H9 (cell line): ENCODE measurements around the gene MMRN2. TPM values are rescaled to one million over a fixed set of nuclear protein-coding genes. Genes with fewer than 3 reads are reported as not detected.

Experiments
- DNase-seq: peaks from one replicate; pipeline ENCODE4 v3.0.0-alpha.2; 2017
- H2AFZ ChIP-seq: one replicate; pipeline ENCODE4 v1.6.1; 2013; ENCODE audit warnings: mild to moderate bottlenecking, low read length, control low read depth, moderate library complexity
- H2AK5ac ChIP-seq: 2 replicates; pipeline ENCODE4 v1.6.1; 2013; ENCODE audit warnings: low read length, control low read depth, mixed read lengths; ENCODE audit not compliant: insufficient read length
- H2BK120ac ChIP-seq: one replicate; pipeline ENCODE4 v1.6.1; 2013; ENCODE audit warnings: low read depth, mild to moderate bottlenecking, low read length, control low read depth, inconsistent platforms; ENCODE audit not compliant: poor library complexity, severe bottlenecking
- H2BK12ac ChIP-seq: 2 replicates; pipeline ENCODE4 v1.6.1; 2013; ENCODE audit warnings: low read length, control low read depth, mixed read lengths, low read depth; ENCODE audit not compliant: insufficient read length
- H2BK15ac ChIP-seq: 2 replicates; pipeline ENCODE4 v1.6.1; 2013; ENCODE audit warnings: low read depth, low read length, control low read depth
- H2BK20ac ChIP-seq: one replicate; pipeline ENCODE4 v1.6.1; 2013; ENCODE audit warnings: low read depth, mild to moderate bottlenecking, low read length, control low read depth, inconsistent platforms; ENCODE audit not compliant: poor library complexity, severe bottlenecking
- H2BK5ac ChIP-seq: 2 replicates; pipeline ENCODE4 v1.6.1; 2013; ENCODE audit warnings: low read length, control low read depth, mixed read lengths; ENCODE audit not compliant: insufficient read length
- H3K14ac ChIP-seq: 2 replicates; pipeline ENCODE4 v1.6.1; 2013; ENCODE audit warnings: low read length, control low read depth; ENCODE audit not compliant: insufficient read depth
- H3K18ac ChIP-seq: 2 replicates; pipeline ENCODE4 v1.6.1; 2013; ENCODE audit warnings: low read depth, mild to moderate bottlenecking, mixed read lengths, low read length, control low read depth; ENCODE audit not compliant: insufficient read length
- H3K23ac ChIP-seq: 2 replicates; pipeline ENCODE4 v1.6.1; 2013; ENCODE audit warnings: low read length, control low read depth, mixed read lengths, low read depth; ENCODE audit not compliant: insufficient read length
- H3K23me2 ChIP-seq: 2 replicates; pipeline ENCODE4 v1.6.1; 2013; ENCODE audit warnings: low read depth, mild to moderate bottlenecking, mixed read lengths, low read length, control low read depth; ENCODE audit not compliant: insufficient read length, poor library complexity, severe bottlenecking
- H3K27ac ChIP-seq: 2 replicates; pipeline ENCODE4 v1.5.1; 2013; ENCODE audit warnings: low read length, control low read depth, mixed read lengths, low read depth; ENCODE audit not compliant: insufficient read length
- H3K27me3 ChIP-seq: 2 replicates; pipeline ENCODE4 v1.6.1; 2013; ENCODE audit warnings: low read length, control low read depth, inconsistent platforms; ENCODE audit not compliant: insufficient read depth
- H3K4ac ChIP-seq: 2 replicates; pipeline ENCODE4 v1.6.1; 2013; ENCODE audit warnings: low read depth, mild to moderate bottlenecking, control low read depth, inconsistent platforms, low read length, moderate library complexity
- H3K4me1 ChIP-seq: 2 replicates; pipeline ENCODE4 v1.6.1; 2013; ENCODE audit warnings: low read length, control low read depth, inconsistent platforms; ENCODE audit not compliant: insufficient read depth
- H3K4me2 ChIP-seq: 2 replicates; pipeline ENCODE4 v1.6.1; 2013; ENCODE audit warnings: low read length, control low read depth, mixed read lengths; ENCODE audit not compliant: insufficient read length, insufficient read depth
- H3K56ac ChIP-seq: 2 replicates; pipeline ENCODE4 v1.6.1; 2013; ENCODE audit warnings: low read depth, mild to moderate bottlenecking, mixed read lengths, low read length, control low read depth; ENCODE audit not compliant: insufficient read length
- H3K79me1 ChIP-seq: 2 replicates; pipeline ENCODE4 v1.6.1; 2013; ENCODE audit warnings: low read depth, mild to moderate bottlenecking, moderate library complexity, low read length, control low read depth, inconsistent platforms; ENCODE audit not compliant: insufficient read depth, poor library complexity, severe bottlenecking
- H3K79me2 ChIP-seq: 2 replicates; pipeline ENCODE4 v1.6.1; 2013; ENCODE audit warnings: low read length, control low read depth, inconsistent platforms; ENCODE audit not compliant: insufficient read depth
- H3K9ac ChIP-seq: 2 replicates; pipeline ENCODE4 v1.6.1; 2013; ENCODE audit warnings: low read length, control low read depth, mixed read lengths; ENCODE audit not compliant: insufficient read length; ENCODE audit errors: extremely low read depth
- H3K9me3 ChIP-seq: one replicate; pipeline ENCODE4 v1.6.1; 2013; ENCODE audit warnings: low read depth, low read length, inconsistent platforms; ENCODE audit not compliant: control insufficient read depth
- H3T11ph ChIP-seq: one replicate; pipeline ENCODE4 v1.6.1; 2013; ENCODE audit warnings: mild to moderate bottlenecking, low read length, control low read depth, inconsistent platforms
- H4K20me1 ChIP-seq: one replicate; pipeline ENCODE4 v1.6.1; 2013; ENCODE audit not compliant: control insufficient read depth, insufficient read length, insufficient read depth
- H4K5ac ChIP-seq: 2 replicates; pipeline ENCODE4 v1.6.1; 2013; ENCODE audit warnings: low read depth, mild to moderate bottlenecking, mixed read lengths, low read length, control low read depth; ENCODE audit not compliant: insufficient read length
- H4K8ac ChIP-seq: replicated peaks from 2 replicates; pipeline ENCODE4 v1.6.1; 2013; ENCODE audit warnings: low read length, control low read depth, mixed read lengths, low read depth; ENCODE audit not compliant: insufficient read length
- H4K91ac ChIP-seq: 2 replicates; pipeline ENCODE4 v1.6.1; 2013; ENCODE audit warnings: low read depth, mild to moderate bottlenecking, moderate library complexity, mixed read lengths, low read length, control low read depth; ENCODE audit not compliant: insufficient read length
- H3K27ac Mint-ChIP-seq, 3 experiments: 2 replicates in 2 of 3; 3 replicates in 1 of 3; pipeline ENCODE4 v1.8.0; 2020 to 2021; ENCODE audit warnings: mixed read lengths in 3 of 3, mild to moderate bottlenecking in 1 of 3, moderate library complexity in 1 of 3
- H3K27me3 Mint-ChIP-seq: 2 replicates; pipeline ENCODE4 v1.8.0; 2021; ENCODE audit warnings: low read depth, mild to moderate bottlenecking, moderate library complexity, mixed read lengths
- H3K36me3 Mint-ChIP-seq, 3 experiments: 2 replicates in 2 of 3; 3 replicates in 1 of 3; pipeline ENCODE4 v1.8.0; 2020 to 2021; ENCODE audit warnings: low read depth in 3 of 3, mixed read lengths in 3 of 3; ENCODE audit not compliant: insufficient read depth in 1 of 3
- H3K4me1 Mint-ChIP-seq, 2 experiments: 2 replicates each; pipeline ENCODE4 v1.8.0; 2020; ENCODE audit warnings: mixed read lengths in 2 of 2
- H3K4me3 Mint-ChIP-seq, 2 experiments: 2 replicates in 1 of 2; 3 replicates in 1 of 2; pipeline ENCODE4 v1.8.0; 2020 to 2021; ENCODE audit warnings: mild to moderate bottlenecking in 2 of 2, mixed read lengths in 2 of 2, moderate library complexity in 1 of 2
- H3K9me3 Mint-ChIP-seq, 2 experiments: 2 replicates in 1 of 2; 3 replicates in 1 of 2; pipeline ENCODE4 v1.8.0; 2020; ENCODE audit warnings: mild to moderate bottlenecking in 2 of 2, mixed read lengths in 2 of 2, moderate library complexity in 1 of 2
- WGBS: extraction: QIAGEN DNeasy Blood & Tissue Kit; methylation state at CpG from one replicate; pipeline ENCODE4 v1.1.7; 2013; ENCODE audit warnings: missing lambda C conversion rate, low lambda C conversion rate, mixed read lengths; ENCODE audit not compliant: insufficient read length; ENCODE audit errors: extremely low coverage; 5-methylcytosine and 5-hydroxymethylcytosine counted together
- total RNA-seq: library from RNA; stranded (reverse); gene quantifications from 2 replicates; pipeline ENCODE4 v1.2.1, GENCODE V29; 2021
- TF ChIP-seq, protein P1 (sequence below): fragments of 200-600 bp; sonication (generic); conservative IDR thresholded peaks from 3 replicates; pipeline ENCODE4 v1.8.0; 2021; ENCODE audit warnings: antibody characterized with exemption, mild to moderate bottlenecking

The MMRN2 gene
- total RNA-seq, 1 experiment from 2014 or later: 1.0 TPM

GRCh38 chr10:86968994-86969355 lies 11.6 kb upstream of the MMRN2 start:
- Mint-ChIP-seq H3K9me3 (peaks cover 0 to 4% of the 10 kb centered on the region in 2 experiments; a peak in 1 of 5 replicates), H3K4me1 (peaks cover 31 to 50% of the 10 kb centered on the region in 2 experiments), H3K4me3 (no peak overlapping the region), H3K36me3 (peaks cover 0 to 3% (median 0%) of the 10 kb centered on the region in 3 experiments; a peak in 1 of 7 replicates), H3K27ac (no peak overlapping the region), H3K27me3 (peaks cover 31% of the 10 kb centered on the region)
- no peaks in the 10 kb centered on the region for H3K79me1 ChIP-seq
- H4K91ac ChIP-seq: no peak overlapping the region
- H2BK5ac ChIP-seq: no peak overlapping the region
- no peak overlapping the region for H3K27ac ChIP-seq
- no peak overlapping the region for H3K14ac ChIP-seq
- no peaks in the 10 kb centered on the region for H4K20me1 ChIP-seq
- H2AFZ ChIP-seq: no peak overlapping the region
- H3K9ac ChIP-seq: no peak overlapping the region
- no peak overlapping the region for H3K4ac ChIP-seq
- peaks cover 7% of the 10 kb centered on the region; the same call in 1 of the 2 replicates for H3K27me3 ChIP-seq
- no peak overlapping the region for H3K4me2 ChIP-seq
- no peak overlapping the region for H3K18ac ChIP-seq
- no peak overlapping the region for H3T11ph ChIP-seq
- H2BK12ac ChIP-seq: no peak overlapping the region
- peaks cover 2% of the 10 kb centered on the region; the same call in 1 of the 2 replicates for H3K4me1 ChIP-seq
- H2AK5ac ChIP-seq: no peak overlapping the region
- H4K5ac ChIP-seq: no peak overlapping the region
- H4K8ac ChIP-seq: no peak overlapping the region
- WGBS: no CpG with 5 or more reads among the region's 9 CpGs
- peaks cover 15% of the 10 kb centered on the region for H3K23me2 ChIP-seq
- no peak overlapping the region for H3K23ac ChIP-seq
- no peak for DNase-seq
- H3K56ac ChIP-seq: no peak overlapping the region
- TF ChIP-seq, protein P1, sequence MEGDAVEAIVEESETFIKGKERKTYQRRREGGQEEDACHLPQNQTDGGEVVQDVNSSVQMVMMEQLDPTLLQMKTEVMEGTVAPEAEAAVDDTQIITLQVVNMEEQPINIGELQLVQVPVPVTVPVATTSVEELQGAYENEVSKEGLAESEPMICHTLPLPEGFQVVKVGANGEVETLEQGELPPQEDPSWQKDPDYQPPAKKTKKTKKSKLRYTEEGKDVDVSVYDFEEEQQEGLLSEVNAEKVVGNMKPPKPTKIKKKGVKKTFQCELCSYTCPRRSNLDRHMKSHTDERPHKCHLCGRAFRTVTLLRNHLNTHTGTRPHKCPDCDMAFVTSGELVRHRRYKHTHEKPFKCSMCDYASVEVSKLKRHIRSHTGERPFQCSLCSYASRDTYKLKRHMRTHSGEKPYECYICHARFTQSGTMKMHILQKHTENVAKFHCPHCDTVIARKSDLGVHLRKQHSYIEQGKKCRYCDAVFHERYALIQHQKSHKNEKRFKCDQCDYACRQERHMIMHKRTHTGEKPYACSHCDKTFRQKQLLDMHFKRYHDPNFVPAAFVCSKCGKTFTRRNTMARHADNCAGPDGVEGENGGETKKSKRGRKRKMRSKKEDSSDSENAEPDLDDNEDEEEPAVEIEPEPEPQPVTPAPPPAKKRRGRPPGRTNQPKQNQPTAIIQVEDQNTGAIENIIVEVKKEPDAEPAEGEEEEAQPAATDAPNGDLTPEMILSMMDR: no peak
- H2BK120ac ChIP-seq: no peak overlapping the region
- H2BK15ac ChIP-seq: no peak overlapping the region
- no peaks in the 10 kb centered on the region for H3K79me2 ChIP-seq
- H3K9me3 ChIP-seq: no peaks in the 10 kb centered on the region
- H2BK20ac ChIP-seq: no peak overlapping the region
